GM12878 (cell line): Measurements from ENCODE around the gene PSMD10. TPM values are rescaled to one million over a fixed set of nuclear protein-coding genes. Genes with fewer than 3 reads are reported as not detected.

Experiments used
- ATAC-seq: fragments of 200-7000 bp; cut with Tn5 transposase; 3 replicates; pipeline ENCODE4 v1.9.1; 2020; ENCODE audit warnings: mild to moderate bottlenecking, moderate library complexity
- BruUV-seq: library from RNA; stranded (reverse); fragments of 400-500 nt; replicated peaks from 2 replicates; lab custom pipeline; 2021; lab: Mats Ljungman, UMichigan
- CTCF ChIA-PET: fragments of 300-600 bp; sonication (Branson Sonifier 250); formaldehyde crosslinking; extraction: SDS; loops from one replicate; lab custom pipeline; 2021; ENCODE audit warnings: inconsistent platforms; lab: Yijun Ruan, JAX
- POLR2A ChIA-PET: fragments of 350-600 bp; formaldehyde crosslinking; extraction: SDS; loops from one replicate; lab custom pipeline; 2021; ENCODE audit warnings: inconsistent platforms; lab: Charles Lee
- RAD21 ChIA-PET: fragments of 300-600 bp; sonication (Branson Sonifier 250); formaldehyde crosslinking; loops from one replicate; lab custom pipeline; 2023; ENCODE audit warnings: antibody characterized with exemption; ENCODE audit not compliant: unreplicated experiment; lab: Charles Lee
- SMC1A ChIA-PET: fragments of 300-600 bp; sonication (Branson Sonifier 250); formaldehyde crosslinking; loops from one replicate; lab custom pipeline; 2023; ENCODE audit not compliant: unreplicated experiment, uncharacterized antibody; lab: Charles Lee
- DNase-seq: peaks from one replicate; pipeline ENCODE4 v3.0.0-alpha.2; 2011; ENCODE audit warnings: low read depth, low spot score
- FAIRE-seq: peaks from 3 replicates; lab custom pipeline; 2011; peaks lifted over from hg19 to GRCh38; lab: Jason Lieb, UNC
- H2AFZ ChIP-seq: 2 replicates; pipeline ENCODE4 v1.6.0; 2011; ENCODE audit warnings: low read depth, low read length, control low read depth; ENCODE audit not compliant: control insufficient read depth
- H3K27ac ChIP-seq: 2 replicates; pipeline ENCODE4 v1.5.1; 2011; ENCODE audit warnings: control low read depth; ENCODE audit not compliant: control insufficient read depth, insufficient read depth
- H3K27me3 ChIP-seq, 2 experiments: replicated peaks in 1 of 2; 2 replicates each; pipeline versions ENCODE4 v1.6.0 to v1.6.1; 2011; ENCODE audit warnings: low read length in 1 of 2; ENCODE audit not compliant: control insufficient read depth in 2 of 2, insufficient read depth in 2 of 2
- H3K36me3 ChIP-seq, 2 experiments: 2 replicates each; pipeline ENCODE4 v1.5.1; 2011; ENCODE audit warnings: low read length in 1 of 2; ENCODE audit not compliant: control insufficient read depth in 2 of 2, insufficient read depth in 2 of 2
- H3K4me1 ChIP-seq: 2 replicates; pipeline ENCODE4 v1.6.1; 2011; ENCODE audit warnings: mild to moderate bottlenecking, low read length, moderate library complexity, mixed read lengths; ENCODE audit not compliant: control insufficient read depth, insufficient read depth
- H3K4me2 ChIP-seq: 2 replicates; pipeline ENCODE4 v1.6.0; 2011; ENCODE audit warnings: control low read depth; ENCODE audit not compliant: control insufficient read depth, insufficient read depth
- H3K4me3 ChIP-seq: fragments of 200-600 bp; sonication (generic); 2 replicates; pipeline ENCODE4 v1.5.1; 2016
- H3K79me2 ChIP-seq: 2 replicates; pipeline ENCODE4 v1.6.0; 2011; ENCODE audit warnings: low read length; ENCODE audit not compliant: control insufficient read depth, insufficient read depth
- H3K9ac ChIP-seq: 2 replicates; pipeline ENCODE4 v1.8.0; 2011; ENCODE audit warnings: low read length, control low read depth, mixed read lengths; ENCODE audit not compliant: control insufficient read depth, insufficient read depth
- H3K9me3 ChIP-seq: replicated peaks from 3 replicates; pipeline ENCODE4 v1.5.1; 2011; ENCODE audit warnings: mild to moderate bottlenecking, low read length; ENCODE audit not compliant: control insufficient read depth, insufficient read depth
- H4K20me1 ChIP-seq: 2 replicates; pipeline ENCODE4 v1.6.0; 2011; ENCODE audit not compliant: control insufficient read depth, insufficient read depth
- ESRRA ChIP-seq: IDR thresholded peaks from 2 replicates; pipeline ENCODE4 v1.6.1; 2012; ENCODE audit warnings: mild to moderate bottlenecking, low read length, improper control_type of control experiment
- NFXL1 ChIP-seq: fragments of 450-650 bp; IDR thresholded peaks from 2 replicates; pipeline ENCODE4 v1.6.1; 2017; ENCODE audit warnings: antibody characterized with exemption, mild to moderate bottlenecking, borderline replicate concordance
- NFYA ChIP-seq: IDR thresholded peaks from 2 replicates; pipeline ENCODE4 v1.6.1; 2011; ENCODE audit warnings: low read depth, mild to moderate bottlenecking, low read length, improper control_type of control experiment, borderline replicate concordance
- SUPT20H ChIP-seq: IDR thresholded peaks from 2 replicates; pipeline ENCODE4 v1.6.1; 2011; ENCODE audit warnings: low read depth, mild to moderate bottlenecking, low read length, moderate library complexity, borderline replicate concordance; ENCODE audit not compliant: control insufficient read depth
- TAF1 ChIP-seq: IDR thresholded peaks from 2 replicates; pipeline ENCODE4 v1.6.1; 2011; ENCODE audit warnings: mild to moderate bottlenecking, low read depth, low read length, borderline replicate concordance
- TARDBP ChIP-seq: IDR thresholded peaks from 2 replicates; pipeline ENCODE4 v1.6.1; 2016; ENCODE audit warnings: borderline replicate concordance
- WGBS: methylation state at CpG from one replicate; pipeline ENCODE4 v1.1.6; 2016; ENCODE audit warnings: low lambda C conversion rate; ENCODE audit not compliant: insufficient replicate concordance, insufficient coverage; ENCODE audit errors: missing lambda C conversion rate; 5-methylcytosine and 5-hydroxymethylcytosine counted together
- in situ Hi-C: fragments of 300-500 bp; cut with MboI; formaldehyde crosslinking; loops from 9 replicates; pipeline ENCODE4 v1.14.3; 2018; ENCODE audit warnings: mixed read lengths
- intact Hi-C: fragments of 100-400 bp; cut with micrococcal nuclease; formaldehyde crosslinking; loops from one replicate; pipeline ENCODE4 v1.14.2; 2022; ENCODE audit not compliant: unreplicated experiment
- polyA plus RNA-seq, 11 experiments: library from polyadenylated mRNA; depleted of rRNA in 4 of 11; unstranded in 6 of 11; stranded (reverse) in 5 of 11; fragments of >200 nt; fragmentation: Nextera tagmentation in 4 of 11; fragmentation: Illumina TruSeq in 1 of 11; extraction: Ambion mirVana in 4 of 11; extraction: Trizol in 1 of 11; gene quantifications; 1 replicate in 1 of 11; 2 replicates in 10 of 11; pipeline versions ENCODE4 v1.2.1 to v1.2.3, GENCODE V29; 2011 to 2016; ENCODE audit warnings: inconsistent platforms in 2 of 11, missing spikeins in 2 of 11, low read depth in 1 of 11
- total RNA-seq, 4 experiments: library from RNA; depleted of rRNA in 3 of 4; stranded (reverse); fragments of >200 nt in 3 of 4; fragmentation: Illumina TruSeq in 1 of 4; extraction: Trizol in 1 of 4; gene quantifications; 2 replicates each; pipeline versions ENCODE4 v1.2.1 to v1.2.3, GENCODE V29; 2013 to 2021
- TF ChIP-seq, protein P1 (sequence below): fragments of 450-650 bp; IDR thresholded peaks from 2 replicates; pipeline ENCODE4 v1.6.1; 2017; ENCODE audit warnings: mild to moderate bottlenecking
- TF ChIP-seq, protein P2 (sequence below): IDR thresholded peaks from 2 replicates; pipeline ENCODE4 v1.6.1; 2012; ENCODE audit warnings: low read depth, low read length, improper control_type of control experiment

The PSMD10 gene
- total and polyA plus RNA-seq, 10 of the 15 experiments (the other 5 are each of a cell fraction or from before 2014, with no cell fraction given): 46.9 to 152 (median 75.4) TPM

DNA sequence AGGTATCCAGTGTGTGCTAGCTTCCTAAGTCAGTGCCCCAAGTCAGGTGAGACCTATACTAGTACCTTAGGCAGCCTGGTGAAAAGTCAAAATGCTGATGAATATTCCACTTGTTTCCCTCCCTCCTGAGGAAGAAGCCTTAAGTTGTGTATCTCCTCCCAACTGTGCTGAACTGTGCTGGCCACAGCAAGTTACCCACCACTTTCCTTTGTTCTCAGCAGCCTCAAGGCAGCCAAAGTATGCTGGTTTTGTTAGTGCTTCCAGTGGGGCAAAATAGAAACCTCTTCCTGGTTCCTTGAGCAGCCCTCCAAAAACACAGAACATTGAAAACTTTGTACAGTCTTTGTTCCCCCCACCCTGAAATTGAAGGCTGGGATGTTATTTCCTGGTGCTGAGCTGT, 14.1 kb upstream of the PSMD10 start:
- no TSS peak for BruUV-seq
- no peaks in the 10 kb centered on the region for H3K36me3 ChIP-seq
- H3K79me2 ChIP-seq: no peaks in the 10 kb centered on the region
- H4K20me1 ChIP-seq: no peaks in the 10 kb centered on the region
- POLR2A ChIA-PET: no interaction called here
- intact Hi-C loops (no loop called here), in situ Hi-C loops (no loop called here)
- TF ChIP-seq NFXL1 (no peak), NFYA (no peak)
- H3K4me3 ChIP-seq: no peak overlapping the region
- SMC1A ChIA-PET: no interaction called here
- ATAC-seq: no peak
- no peaks in the 10 kb centered on the region for H3K4me1 ChIP-seq
- H3K27ac ChIP-seq: no peak overlapping the region
- H3K9me3 ChIP-seq: no peaks in the 10 kb centered on the region; the same call in 2 of the 3 replicates
- no peak for FAIRE-seq
- H3K27me3 ChIP-seq: no peaks in the 10 kb centered on the region
- RAD21 ChIA-PET: no interaction called here
- no peak overlapping the region for H2AFZ ChIP-seq
- CTCF ChIA-PET: no interaction called here
- H3K9ac ChIP-seq: no peak overlapping the region
- DNase-seq: no peak
- no peak overlapping the region for H3K4me2 ChIP-seq

DNA sequence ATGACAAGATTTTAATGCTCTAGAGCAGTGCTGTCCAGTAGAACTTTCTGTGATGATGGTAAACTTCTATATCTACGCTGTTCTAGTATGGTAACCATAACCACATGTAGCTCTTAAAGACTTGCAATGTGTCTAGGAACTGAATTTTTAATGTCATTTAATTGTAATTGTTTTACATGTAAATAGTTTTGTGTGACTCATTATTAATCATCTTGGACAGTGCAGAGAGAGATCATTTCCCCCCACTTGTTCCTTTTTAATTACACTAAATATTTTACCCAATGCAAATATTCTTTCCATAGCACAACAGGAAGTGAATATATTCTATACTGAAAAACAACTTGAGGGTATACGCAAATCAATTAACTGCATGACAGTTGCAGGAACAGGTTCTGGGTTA, 6.0 kb upstream of the PSMD10 start:
- H4K20me1 ChIP-seq: no peaks in the 10 kb centered on the region
- no peak overlapping the region for H3K4me3 ChIP-seq
- DNase-seq (no peak), ATAC-seq (no peak), FAIRE-seq (peak; percentile 61)
- H3K36me3 ChIP-seq: no peaks in the 10 kb centered on the region
- intact Hi-C loops (no loop called here), in situ Hi-C loops (no loop called here)
- no peaks in the 10 kb centered on the region for H3K4me1 ChIP-seq
- no peak overlapping the region for H2AFZ ChIP-seq
- no peaks in the 10 kb centered on the region for H3K27me3 ChIP-seq
- H3K27ac ChIP-seq: no peak overlapping the region
- SMC1A ChIA-PET: no interaction called here
- H3K9me3 ChIP-seq: no peaks in the 10 kb centered on the region
- RAD21 ChIA-PET: no interaction called here
- POLR2A ChIA-PET: interaction anchor here (0.8 kb wide), 1 partner anchor 18 kb away, joined by 3 read pairs; no protein-coding TSS in a partner anchor
- H3K4me2 ChIP-seq: no peak overlapping the region
- no peak overlapping the region for H3K9ac ChIP-seq
- TF ChIP-seq, protein P1, sequence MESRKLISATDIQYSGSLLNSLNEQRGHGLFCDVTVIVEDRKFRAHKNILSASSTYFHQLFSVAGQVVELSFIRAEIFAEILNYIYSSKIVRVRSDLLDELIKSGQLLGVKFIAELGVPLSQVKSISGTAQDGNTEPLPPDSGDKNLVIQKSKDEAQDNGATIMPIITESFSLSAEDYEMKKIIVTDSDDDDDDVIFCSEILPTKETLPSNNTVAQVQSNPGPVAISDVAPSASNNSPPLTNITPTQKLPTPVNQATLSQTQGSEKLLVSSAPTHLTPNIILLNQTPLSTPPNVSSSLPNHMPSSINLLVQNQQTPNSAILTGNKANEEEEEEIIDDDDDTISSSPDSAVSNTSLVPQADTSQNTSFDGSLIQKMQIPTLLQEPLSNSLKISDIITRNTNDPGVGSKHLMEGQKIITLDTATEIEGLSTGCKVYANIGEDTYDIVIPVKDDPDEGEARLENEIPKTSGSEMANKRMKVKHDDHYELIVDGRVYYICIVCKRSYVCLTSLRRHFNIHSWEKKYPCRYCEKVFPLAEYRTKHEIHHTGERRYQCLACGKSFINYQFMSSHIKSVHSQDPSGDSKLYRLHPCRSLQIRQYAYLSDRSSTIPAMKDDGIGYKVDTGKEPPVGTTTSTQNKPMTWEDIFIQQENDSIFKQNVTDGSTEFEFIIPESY: no peak
- TF ChIP-seq SUPT20H: no peak
- no peak for TF ChIP-seq TARDBP
- TF ChIP-seq, protein P2, sequence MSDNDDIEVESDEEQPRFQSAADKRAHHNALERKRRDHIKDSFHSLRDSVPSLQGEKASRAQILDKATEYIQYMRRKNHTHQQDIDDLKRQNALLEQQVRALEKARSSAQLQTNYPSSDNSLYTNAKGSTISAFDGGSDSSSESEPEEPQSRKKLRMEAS: no peak
- no peak for TF ChIP-seq ESRRA
- TF ChIP-seq TAF1: no peak
- no peaks in the 10 kb centered on the region; the same call in none of the 2 replicates for H3K79me2 ChIP-seq
- BruUV-seq: no TSS peak
- CTCF ChIA-PET: no interaction called here
- 61% methylated on average over 2 of the region's 2 CpGs for WGBS
